Activated CD8-positive, alpha-beta T cell treated with anti-CD3 and anti-CD28 coated beads for 36 hours (primary cell): ENCODE measurements around the gene SLC49A4. TPM values are rescaled to one million over a fixed set of nuclear protein-coding genes. Genes with fewer than 3 reads are reported as not detected.

Experiments
- ATAC-seq: fragments of 200-7000 bp; cut with Tn5 transposase; one replicate; pipeline ENCODE4 v1.10.0; 2021; ENCODE audit warnings: mild to moderate bottlenecking, moderate library complexity
- CTCF ChIA-PET: fragments of 350-600 bp; sonication (Branson Sonifier 250); formaldehyde crosslinking; loops from one replicate; lab custom pipeline; 2021; ENCODE audit warnings: antibody characterized with exemption; lab: Charles Lee
- POLR2A ChIA-PET: fragments of 350-600 bp; sonication (Branson Sonifier 250); formaldehyde crosslinking; loops from one replicate; lab custom pipeline; 2021; ENCODE audit warnings: antibody characterized with exemption; lab: Charles Lee
- DNase-seq: peaks from one replicate; pipeline ENCODE4 v3.0.0-alpha.2; 2020
- H3K27ac Mint-ChIP-seq: one replicate; pipeline ENCODE4 v1.8.0; 2021; ENCODE audit warnings: mild to moderate bottlenecking, mixed read lengths
- H3K27me3 Mint-ChIP-seq: one replicate; pipeline ENCODE4 v1.8.0; 2021; ENCODE audit warnings: mixed read lengths
- H3K36me3 Mint-ChIP-seq: one replicate; pipeline ENCODE4 v1.8.0; 2021; ENCODE audit warnings: low read depth, mixed read lengths
- H3K4me1 Mint-ChIP-seq: one replicate; pipeline ENCODE4 v1.8.0; 2021; ENCODE audit warnings: low read depth, mixed read lengths
- H3K4me3 Mint-ChIP-seq: one replicate; pipeline ENCODE4 v1.8.0; 2021; ENCODE audit warnings: mild to moderate bottlenecking, moderate library complexity, mixed read lengths
- H3K9me3 Mint-ChIP-seq: one replicate; pipeline ENCODE4 v1.8.0; 2021; ENCODE audit warnings: mixed read lengths
- intact Hi-C: fragments of 100-400 bp; cut with micrococcal nuclease; formaldehyde crosslinking; loops from one replicate; pipeline ENCODE4 v1.10.0; 2022
- total RNA-seq, 2 experiments: library from RNA; stranded (reverse); gene quantifications; one replicate each; pipeline ENCODE4 v1.2.3, GENCODE V29; 2021
- TF ChIP-seq, protein P1 (sequence below): fragments of 200-600 bp; IDR thresholded peaks from one replicate; pipeline ENCODE4 v1.8.0; 2022; ENCODE audit warnings: antibody characterized with exemption, mild to moderate bottlenecking

SLC49A4 gene
- total RNA-seq, 2 experiments from 2014 or later, result 1.6 to 1.9 TPM

DNA sequence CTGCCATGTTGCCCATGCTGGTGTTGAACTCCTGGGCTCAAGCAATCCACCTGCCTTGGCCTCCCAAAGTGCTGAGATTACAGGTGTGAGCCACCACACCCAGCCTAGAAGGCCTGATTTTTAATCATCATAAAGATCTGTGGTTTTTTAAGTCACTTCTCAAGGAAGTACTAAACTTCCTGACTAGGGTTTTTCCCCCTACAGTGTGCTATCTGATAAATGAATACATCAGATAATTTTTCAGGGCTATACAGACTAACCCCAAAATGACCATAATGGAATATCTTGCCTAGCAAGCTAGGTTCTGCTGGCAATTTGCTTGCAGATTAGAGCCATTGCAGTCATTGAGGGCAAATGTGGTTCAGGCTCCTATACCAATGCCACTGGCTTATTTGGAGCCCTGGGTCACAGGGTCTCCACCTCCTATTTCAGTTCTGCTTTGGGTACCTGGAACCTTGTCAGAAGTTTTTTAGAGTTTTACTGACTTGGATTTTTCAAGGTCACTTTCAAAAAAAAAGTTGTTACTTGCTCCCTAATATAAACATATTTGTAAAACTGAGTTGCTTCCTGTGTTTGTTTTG is 80.8 kb downstream of the SLC49A4 start:
- POLR2A ChIA-PET, result no interaction called here
- peaks cover 11% of the 10 kb centered on the region for H3K4me1 Mint-ChIP-seq
- H3K4me3 Mint-ChIP-seq, result no peak overlapping the region
- H3K27ac Mint-ChIP-seq, result no peak overlapping the region
- DNase-seq (no peak), ATAC-seq (no peak)
- H3K36me3 Mint-ChIP-seq, result peaks cover 7% of the 10 kb centered on the region
- TF ChIP-seq, protein P1, sequence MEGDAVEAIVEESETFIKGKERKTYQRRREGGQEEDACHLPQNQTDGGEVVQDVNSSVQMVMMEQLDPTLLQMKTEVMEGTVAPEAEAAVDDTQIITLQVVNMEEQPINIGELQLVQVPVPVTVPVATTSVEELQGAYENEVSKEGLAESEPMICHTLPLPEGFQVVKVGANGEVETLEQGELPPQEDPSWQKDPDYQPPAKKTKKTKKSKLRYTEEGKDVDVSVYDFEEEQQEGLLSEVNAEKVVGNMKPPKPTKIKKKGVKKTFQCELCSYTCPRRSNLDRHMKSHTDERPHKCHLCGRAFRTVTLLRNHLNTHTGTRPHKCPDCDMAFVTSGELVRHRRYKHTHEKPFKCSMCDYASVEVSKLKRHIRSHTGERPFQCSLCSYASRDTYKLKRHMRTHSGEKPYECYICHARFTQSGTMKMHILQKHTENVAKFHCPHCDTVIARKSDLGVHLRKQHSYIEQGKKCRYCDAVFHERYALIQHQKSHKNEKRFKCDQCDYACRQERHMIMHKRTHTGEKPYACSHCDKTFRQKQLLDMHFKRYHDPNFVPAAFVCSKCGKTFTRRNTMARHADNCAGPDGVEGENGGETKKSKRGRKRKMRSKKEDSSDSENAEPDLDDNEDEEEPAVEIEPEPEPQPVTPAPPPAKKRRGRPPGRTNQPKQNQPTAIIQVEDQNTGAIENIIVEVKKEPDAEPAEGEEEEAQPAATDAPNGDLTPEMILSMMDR, result no peak
- H3K27me3 Mint-ChIP-seq, result no peaks in the 10 kb centered on the region
- peaks cover 3% of the 10 kb centered on the region for H3K9me3 Mint-ChIP-seq
- intact Hi-C loops, result no loop called here
- CTCF ChIA-PET, result interaction anchor here (1.0 kb wide), 1 partner anchor 8 kb away, joined by 3 read pairs; no protein-coding TSS in a partner anchor

GRCh38 chr3:122880173-122880572 is 85.3 kb downstream of the SLC49A4 start:
- TF ChIP-seq, protein P1, result no peak
- ChIA-PET CTCF (no interaction called here), POLR2A (no interaction called here)
- no peak for ATAC-seq
- Mint-ChIP-seq H3K36me3 (peaks cover 2% of the 10 kb centered on the region), H3K9me3 (no peaks in the 10 kb centered on the region), H3K4me1 (peaks cover 8% of the 10 kb centered on the region), H3K27ac (no peak overlapping the region), H3K27me3 (no peaks in the 10 kb centered on the region), H3K4me3 (no peak overlapping the region)
- no peak for DNase-seq
- intact Hi-C loops, result no loop called here

DNA sequence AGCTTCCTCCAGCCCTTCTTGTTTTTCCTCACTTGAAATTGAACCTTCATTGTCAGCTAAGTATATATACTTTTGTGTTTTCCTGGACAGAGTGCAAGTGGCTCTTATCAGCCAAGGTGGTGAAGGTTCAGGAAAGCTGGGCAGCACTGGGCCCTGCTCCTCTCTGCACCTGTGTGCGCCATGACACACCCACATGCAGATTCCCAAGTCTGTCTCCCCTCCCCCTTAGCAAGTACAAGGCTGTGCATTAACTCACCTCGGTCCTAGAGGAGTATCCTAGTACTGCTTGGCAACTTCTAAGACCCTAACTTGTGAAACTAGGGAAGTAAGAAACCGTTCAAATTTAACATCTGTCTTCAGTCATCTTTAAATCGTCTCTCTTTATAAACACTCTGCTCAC is 85.8 kb downstream of the SLC49A4 start:
- ATAC-seq (no peak), DNase-seq (no peak)
- TF ChIP-seq, protein P1, result no peak
- Mint-ChIP-seq H3K27me3 (no peaks in the 10 kb centered on the region), H3K4me1 (peaks cover 5% of the 10 kb centered on the region), H3K36me3 (peaks cover 2% of the 10 kb centered on the region), H3K4me3 (no peak overlapping the region), H3K9me3 (no peaks in the 10 kb centered on the region), H3K27ac (no peak overlapping the region)
- intact Hi-C loops, result no loop called here
- ChIA-PET POLR2A (no interaction called here), CTCF (no interaction called here)

DNA sequence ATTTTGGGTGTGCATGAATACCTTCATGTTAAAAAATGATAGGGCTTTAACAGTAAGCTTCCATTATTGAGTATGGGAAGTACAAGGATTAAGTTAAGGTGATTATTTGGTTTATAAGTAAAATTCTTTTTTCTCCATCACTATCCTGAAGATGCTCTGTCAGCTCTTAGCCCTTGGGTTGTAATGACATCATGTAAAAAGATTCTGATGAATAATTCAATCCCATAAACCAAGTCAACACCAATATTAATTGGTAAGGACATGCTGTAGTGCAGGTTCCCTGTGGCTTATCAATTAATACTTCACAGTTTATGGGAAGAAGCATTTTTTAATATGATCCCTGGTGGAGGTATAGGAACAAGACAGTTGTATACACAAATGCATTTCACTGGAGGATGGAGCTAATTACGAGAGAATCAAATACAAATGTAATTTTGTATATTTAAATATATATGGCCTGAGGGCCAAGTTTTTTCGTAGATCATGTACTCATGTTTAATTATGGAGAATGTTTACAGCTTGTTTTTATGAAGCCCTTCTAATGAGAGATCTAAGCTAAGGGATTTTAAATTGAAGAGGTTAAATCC is 87.6 kb downstream of the SLC49A4 start:
- no peak for DNase-seq
- TF ChIP-seq, protein P1, result no peak
- ChIA-PET POLR2A (no interaction called here), CTCF (interaction anchor here (1.3 kb wide), 1 partner anchor 22 kb away, joined by 3 read pairs; no protein-coding TSS in a partner anchor)
- intact Hi-C loops, result no loop called here
- no peak for ATAC-seq
- no peak overlapping the region for H3K27ac Mint-ChIP-seq
- H3K9me3 Mint-ChIP-seq, result no peaks in the 10 kb centered on the region
- H3K4me1 Mint-ChIP-seq, result no peaks in the 10 kb centered on the region
- H3K27me3 Mint-ChIP-seq, result no peaks in the 10 kb centered on the region
- H3K36me3 Mint-ChIP-seq, result peaks cover 2% of the 10 kb centered on the region
- H3K4me3 Mint-ChIP-seq, result no peak overlapping the region

GRCh38 chr3:122886251-122886650 is 91.4 kb downstream of the SLC49A4 start:
- ChIA-PET POLR2A (no interaction called here), CTCF (interaction anchor here (0.8 to 1.1 kb wide), 2 partner anchors 29 to 56 kb away, joined by 3 read pairs; no protein-coding TSS in a partner anchor)
- Mint-ChIP-seq H3K36me3 (peaks cover 2% of the 10 kb centered on the region), H3K27ac (no peak overlapping the region), H3K4me1 (peaks cover 12% of the 10 kb centered on the region), H3K27me3 (no peaks in the 10 kb centered on the region), H3K4me3 (no peak overlapping the region), H3K9me3 (no peaks in the 10 kb centered on the region)
- intact Hi-C loops, result no loop called here
- TF ChIP-seq, protein P1, result no peak
- DNase-seq (no peak), ATAC-seq (no peak)
